HepG2 (cell line): ENCODE results near the gene TEAD1. TPM values are rescaled to one million over a fixed set of nuclear protein-coding genes. Genes with fewer than 3 reads are reported as not detected.

Source experiments
- ATAC-seq: fragments of 200-7000 bp; cut with Tn5 transposase; 3 replicates; pipeline ENCODE4 v1.9.1; 2020; ENCODE audit warnings: mild to moderate bottlenecking, moderate library complexity
- BruUV-seq: library from RNA; stranded (reverse); fragments of 400-500 nt; replicated peaks from 2 replicates; lab custom pipeline; 2021; lab: Mats Ljungman, UMichigan
- CTCF ChIA-PET: fragments of 300-600 bp; formaldehyde crosslinking; extraction: SDS; loops from one replicate; lab custom pipeline; 2021; ENCODE audit warnings: low total read pairs, inconsistent platforms, low intra/inter-chr PET ratio; lab: Yijun Ruan, JAX
- POLR2A ChIA-PET: fragments of 350-600 bp; sonication (Branson Sonifier 250); formaldehyde crosslinking; loops from one replicate; lab custom pipeline; 2020; ENCODE audit warnings: antibody characterized with exemption, inconsistent platforms; lab: Yijun Ruan, JAX
- DNase-seq: peaks from one replicate; pipeline ENCODE4 v3.0.0-alpha.2; 2015; ENCODE audit warnings: low spot score
- FAIRE-seq: peaks from 3 replicates; lab custom pipeline; 2011; peaks lifted over from hg19 to GRCh38; lab: Jason Lieb, UNC
- H2AFZ ChIP-seq: one replicate; pipeline ENCODE4 v1.6.1; 2011; ENCODE audit warnings: low read length, inconsistent platforms
- H3K27ac ChIP-seq: fragments of 300-600 bp; 3 replicates; pipeline ENCODE4 v1.8.0; 2011; ENCODE audit warnings: mixed run types, mild to moderate bottlenecking, mixed read lengths, low read length, inconsistent platforms; ENCODE audit not compliant: insufficient read depth; ENCODE audit errors: extremely low read length
- H3K27me3 ChIP-seq, 2 experiments: fragments of 200-600 bp in 1 of 2; 2 replicates in 1 of 2; 3 replicates in 1 of 2; pipeline versions ENCODE4 v1.6.0 to v1.8.0; 2011; ENCODE audit warnings: low read length in 2 of 2, mild to moderate bottlenecking in 2 of 2, moderate library complexity in 2 of 2, inconsistent platforms in 1 of 2; ENCODE audit not compliant: insufficient read depth in 2 of 2, control insufficient read depth in 1 of 2
- H3K36me3 ChIP-seq, 2 experiments: fragments of 200-600 bp in 1 of 2; replicated peaks in 1 of 2; 2 replicates in 1 of 2; 3 replicates in 1 of 2; pipeline versions ENCODE4 v1.5.1 to v1.8.0; 2011; ENCODE audit warnings: low read length in 2 of 2, inconsistent platforms in 1 of 2; ENCODE audit not compliant: insufficient read depth in 2 of 2, control insufficient read depth in 1 of 2
- H3K4me1 ChIP-seq: 2 replicates; pipeline ENCODE4 v1.5.1; 2012; ENCODE audit warnings: low read length, inconsistent platforms; ENCODE audit not compliant: insufficient read depth
- H3K4me2 ChIP-seq: 2 replicates; pipeline ENCODE4 v1.6.0; 2011; ENCODE audit warnings: low read depth, low read length, inconsistent platforms
- H3K4me3 ChIP-seq, 3 experiments: fragments of 200-600 bp in 1 of 3; sonication (generic), shearing (Covaris generic) in 1 of 3; replicated peaks in 1 of 3; 2 replicates each; pipeline ENCODE4 v1.5.1; 2011 to 2016; ENCODE audit warnings: low read length in 3 of 3, inconsistent platforms in 2 of 3, low read depth in 2 of 3, mild to moderate bottlenecking in 2 of 3, control low read depth in 1 of 3, mixed read lengths in 1 of 3; ENCODE audit not compliant: insufficient read depth in 1 of 3
- H3K79me2 ChIP-seq: one replicate; pipeline ENCODE4 v1.6.1; 2011; ENCODE audit warnings: low read length, inconsistent platforms; ENCODE audit not compliant: insufficient read depth
- H3K9ac ChIP-seq: 2 replicates; pipeline ENCODE4 v1.6.0; 2011; ENCODE audit warnings: mild to moderate bottlenecking, low read depth, low read length, inconsistent platforms; ENCODE audit not compliant: insufficient read depth
- H3K9me3 ChIP-seq: 2 replicates; pipeline ENCODE4 v1.5.1; 2012; ENCODE audit warnings: mild to moderate bottlenecking, low read length
- H4K20me1 ChIP-seq: 2 replicates; pipeline ENCODE4 v1.6.0; 2011; ENCODE audit warnings: inconsistent platforms, mild to moderate bottlenecking, low read length, moderate library complexity; ENCODE audit not compliant: insufficient read depth
- ARNT2 ChIP-seq: sonication (generic); formaldehyde crosslinking; IDR thresholded peaks from 2 replicates; pipeline ENCODE4 v1.8.0; 2022; ENCODE audit warnings: mild to moderate bottlenecking, low read depth, missing genetic modification reagents, moderate library complexity
- CREB1 ChIP-seq, 2 experiments: fragments of 450-650 bp in 1 of 2; IDR thresholded peaks; 2 replicates each; pipeline ENCODE4 v1.6.1; 2016 to 2017; ENCODE audit warnings: control low read depth in 1 of 2, mild to moderate bottlenecking in 1 of 2, missing compliant biosample characterization in 1 of 2, missing genetic modification characterization in 1 of 2
- GABPA ChIP-seq, 2 experiments: IDR thresholded peaks; 2 replicates each; pipeline ENCODE4 v1.6.1; 2011 to 2016; ENCODE audit warnings: low read depth in 2 of 2, low read length in 1 of 2, missing biosample characterization in 1 of 2, missing genetic modification characterization in 1 of 2
- HES4 ChIP-seq: sonication (generic); formaldehyde crosslinking; IDR thresholded peaks from 2 replicates; pipeline ENCODE4 v1.9.0; 2021; ENCODE audit warnings: mild to moderate bottlenecking, missing genetic modification reagents, borderline replicate concordance
- ISX ChIP-seq: sonication (generic); formaldehyde crosslinking; conservative IDR thresholded peaks from 2 replicates; pipeline ENCODE4 v1.5.0; 2020; ENCODE audit warnings: missing genetic modification reagents
- KLF16 ChIP-seq, 2 experiments: sonication (generic) in 1 of 2; formaldehyde crosslinking in 1 of 2; IDR thresholded peaks; 2 replicates each; pipeline versions ENCODE4 v1.6.1 to v1.8.0; 2016 to 2023; ENCODE audit warnings: missing genetic modification reagents in 2 of 2, missing compliant biosample characterization in 1 of 2
- MAFK ChIP-seq, 2 experiments: IDR thresholded peaks in 1 of 2; conservative IDR thresholded peaks in 1 of 2; 2 replicates each; pipeline ENCODE4 v1.6.1; 2011; ENCODE audit warnings: improper control_type of control experiment in 2 of 2, low read length in 2 of 2
- PHF8 ChIP-seq: sonication (generic); formaldehyde crosslinking; IDR thresholded peaks from 2 replicates; pipeline ENCODE4 v1.5.0; 2020; ENCODE audit warnings: missing genetic modification reagents
- ZKSCAN8 ChIP-seq: IDR thresholded peaks from 2 replicates; pipeline ENCODE4 v1.6.1; 2016; ENCODE audit warnings: borderline replicate concordance, missing genetic modification reagents, missing compliant biosample characterization
- ZNF18 ChIP-seq: sonication (generic); formaldehyde crosslinking; IDR thresholded peaks from 2 replicates; pipeline ENCODE4 v1.8.0; 2022; ENCODE audit warnings: mild to moderate bottlenecking, missing genetic modification reagents; ENCODE audit not compliant: insufficient replicate concordance
- ZNF383 ChIP-seq: sonication (generic); formaldehyde crosslinking; IDR thresholded peaks from 2 replicates; pipeline ENCODE4 v1.4.0; 2020; ENCODE audit warnings: missing genetic modification reagents, mild to moderate bottlenecking, borderline replicate concordance
- ZNF431 ChIP-seq: sonication (generic); formaldehyde crosslinking; IDR thresholded peaks from 2 replicates; pipeline ENCODE4 v1.9.0; 2022; ENCODE audit warnings: missing genetic modification reagents, low read depth, mild to moderate bottlenecking, borderline replicate concordance
- ZNF563 ChIP-seq: sonication (generic); formaldehyde crosslinking; IDR thresholded peaks from 2 replicates; pipeline ENCODE4 v1.8.0; 2022; ENCODE audit warnings: mild to moderate bottlenecking, moderate library complexity, missing genetic modification reagents
- ZNF567 ChIP-seq: sonication (generic); formaldehyde crosslinking; IDR thresholded peaks from 2 replicates; pipeline ENCODE4 v1.8.1; 2023; ENCODE audit warnings: mild to moderate bottlenecking, missing genetic modification reagents, borderline replicate concordance
- ZNF737 ChIP-seq: sonication (generic); formaldehyde crosslinking; IDR thresholded peaks from 2 replicates; pipeline ENCODE4 v1.5.0; 2020; ENCODE audit warnings: missing genetic modification reagents, mild to moderate bottlenecking, borderline replicate concordance
- WGBS: methylation state at CpG from one replicate; pipeline ENCODE4 v1.1.6; 2017; ENCODE audit warnings: low lambda C conversion rate; 5-methylcytosine and 5-hydroxymethylcytosine counted together
- in situ Hi-C: cut with HindIII; loops from 2 replicates; pipeline ENCODE4 v1.10.0; 2017; ENCODE audit warnings: low pct_unique_long_range_greater_than_20kb; ENCODE audit not compliant: extremely low pct_ligation_motif_present
- intact Hi-C: fragments of 100-400 bp; cut with micrococcal nuclease; formaldehyde crosslinking; loops from one replicate; pipeline ENCODE4 v1.10.0; 2022; ENCODE audit not compliant: unreplicated experiment
- polyA plus RNA-seq, 8 experiments: library from polyadenylated mRNA; depleted of rRNA in 3 of 8; stranded (reverse) in 7 of 8; unstranded in 1 of 8; fragments of >200 nt; fragmentation: Illumina TruSeq in 4 of 8; extraction: Trizol in 4 of 8; gene quantifications; 2 replicates each; pipeline versions ENCODE4 v1.2.1 to v1.2.3, GENCODE V29; 2011 to 2016; ENCODE audit warnings: low read depth in 4 of 8, missing spikeins in 1 of 8, mixed read lengths in 1 of 8; ENCODE audit not compliant: insufficient read depth in 1 of 8
- total RNA-seq, 5 experiments: library from RNA; depleted of rRNA; stranded (reverse); fragments of >200 nt; fragmentation: Illumina TruSeq; extraction: Trizol; gene quantifications; 2 replicates each; pipeline ENCODE4 v1.2.3, GENCODE V29; 2016; ENCODE audit warnings: low read depth in 1 of 5
- TF ChIP-seq, protein P1 (sequence below): sonication (generic); formaldehyde crosslinking; IDR thresholded peaks from 2 replicates; pipeline ENCODE4 v1.4.0; 2020; ENCODE audit warnings: missing genetic modification reagents, borderline replicate concordance

TEAD1 gene
- total and polyA plus RNA-seq, 2 of the 13 experiments (the other 11 are each of a cell fraction or from before 2014, with no cell fraction given): 20.1 to 30.5 TPM

DNA sequence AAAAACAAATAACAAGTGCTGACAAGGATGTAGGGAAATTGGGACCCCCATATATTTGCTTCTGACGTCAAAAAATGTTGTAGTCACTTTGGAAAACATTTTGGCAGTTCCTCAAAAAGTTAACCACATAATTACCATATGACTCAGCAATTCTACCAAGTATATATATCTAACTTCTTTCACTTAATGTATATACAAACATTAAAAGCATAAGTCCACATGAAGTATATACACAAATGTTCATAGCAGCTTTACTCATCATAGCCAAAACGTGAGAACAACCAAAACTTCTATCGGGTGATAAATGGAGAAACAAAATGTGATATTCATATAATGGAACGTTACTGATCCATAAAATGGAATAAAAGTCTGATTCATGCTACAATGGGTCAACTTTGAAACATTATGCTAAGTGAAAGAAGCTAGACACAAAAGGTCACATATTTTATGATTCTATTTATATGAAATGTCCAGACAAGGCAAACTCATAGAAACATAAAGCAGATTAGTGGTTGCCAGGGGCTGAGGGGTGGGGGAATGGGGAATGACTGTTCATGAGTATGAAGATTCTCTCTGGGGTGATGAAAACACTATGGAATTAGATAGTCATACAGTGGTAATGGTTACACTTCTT is 48.7 kb upstream of the TEAD1 start:
- Histone ChIP-seq H3K9ac (no peak overlapping the region), H3K27me3 (no peaks in the 10 kb centered on the region; a peak in 1 of 5 replicates), H3K4me2 (no peak overlapping the region), H3K27ac (no peak overlapping the region), H3K4me3 (no peak overlapping the region), H3K36me3 (no peaks in the 10 kb centered on the region), H2AFZ (no peak overlapping the region), H3K79me2 (no peaks in the 10 kb centered on the region), H4K20me1 (no peaks in the 10 kb centered on the region), H3K9me3 (peaks cover 6% of the 10 kb centered on the region; the same call in 1 of the 2 replicates), H3K4me1 (no peaks in the 10 kb centered on the region)
- POLR2A ChIA-PET: no interaction called here
- no peak for DNase-seq
- WGBS: 21% methylated on average over 4 of the region's 4 CpGs
- intact Hi-C loops: no loop called here
- FAIRE-seq: no peak
- CTCF ChIA-PET: no interaction called here
- no TSS peak for BruUV-seq
- no peak for ATAC-seq
- in situ Hi-C loops: no loop called here
- no peak for TF ChIP-seq KLF16 (CRISPR knock-in tag; IDR thresholded peaks at IDR 0.05)
- TF ChIP-seq PHF8 (CRISPR knock-in tag): no peak
- peak in 1 of 2 experiments; percentile 57; a peak in 2 of 4 replicates for TF ChIP-seq MAFK (conservative IDR thresholded peaks at IDR 0.05 in 1 of 2, IDR thresholded peaks at IDR 0.05 in 1 of 2; ENCODE audit: low read length in 2 of 2)
- TF ChIP-seq GABPA (IDR thresholded peaks at IDR 0.05; ENCODE audit: low read depth, low read length): no peak
- TF ChIP-seq GABPA (CRISPR knock-in tag; IDR thresholded peaks at IDR 0.05; ENCODE audit: low read depth): no peak
- TF ChIP-seq ARNT2 (CRISPR knock-in tag): no peak
- TF ChIP-seq HES4: no peak
- no peak for TF ChIP-seq ISX (CRISPR knock-in tag)
- TF ChIP-seq ZNF431: no peak
- TF ChIP-seq ZKSCAN8 (CRISPR knock-in tag): no peak
- TF ChIP-seq ZNF567 (CRISPR knock-in tag): no peak
- no peak for TF ChIP-seq ZNF18 (CRISPR knock-in tag)
- TF ChIP-seq, protein P1, sequence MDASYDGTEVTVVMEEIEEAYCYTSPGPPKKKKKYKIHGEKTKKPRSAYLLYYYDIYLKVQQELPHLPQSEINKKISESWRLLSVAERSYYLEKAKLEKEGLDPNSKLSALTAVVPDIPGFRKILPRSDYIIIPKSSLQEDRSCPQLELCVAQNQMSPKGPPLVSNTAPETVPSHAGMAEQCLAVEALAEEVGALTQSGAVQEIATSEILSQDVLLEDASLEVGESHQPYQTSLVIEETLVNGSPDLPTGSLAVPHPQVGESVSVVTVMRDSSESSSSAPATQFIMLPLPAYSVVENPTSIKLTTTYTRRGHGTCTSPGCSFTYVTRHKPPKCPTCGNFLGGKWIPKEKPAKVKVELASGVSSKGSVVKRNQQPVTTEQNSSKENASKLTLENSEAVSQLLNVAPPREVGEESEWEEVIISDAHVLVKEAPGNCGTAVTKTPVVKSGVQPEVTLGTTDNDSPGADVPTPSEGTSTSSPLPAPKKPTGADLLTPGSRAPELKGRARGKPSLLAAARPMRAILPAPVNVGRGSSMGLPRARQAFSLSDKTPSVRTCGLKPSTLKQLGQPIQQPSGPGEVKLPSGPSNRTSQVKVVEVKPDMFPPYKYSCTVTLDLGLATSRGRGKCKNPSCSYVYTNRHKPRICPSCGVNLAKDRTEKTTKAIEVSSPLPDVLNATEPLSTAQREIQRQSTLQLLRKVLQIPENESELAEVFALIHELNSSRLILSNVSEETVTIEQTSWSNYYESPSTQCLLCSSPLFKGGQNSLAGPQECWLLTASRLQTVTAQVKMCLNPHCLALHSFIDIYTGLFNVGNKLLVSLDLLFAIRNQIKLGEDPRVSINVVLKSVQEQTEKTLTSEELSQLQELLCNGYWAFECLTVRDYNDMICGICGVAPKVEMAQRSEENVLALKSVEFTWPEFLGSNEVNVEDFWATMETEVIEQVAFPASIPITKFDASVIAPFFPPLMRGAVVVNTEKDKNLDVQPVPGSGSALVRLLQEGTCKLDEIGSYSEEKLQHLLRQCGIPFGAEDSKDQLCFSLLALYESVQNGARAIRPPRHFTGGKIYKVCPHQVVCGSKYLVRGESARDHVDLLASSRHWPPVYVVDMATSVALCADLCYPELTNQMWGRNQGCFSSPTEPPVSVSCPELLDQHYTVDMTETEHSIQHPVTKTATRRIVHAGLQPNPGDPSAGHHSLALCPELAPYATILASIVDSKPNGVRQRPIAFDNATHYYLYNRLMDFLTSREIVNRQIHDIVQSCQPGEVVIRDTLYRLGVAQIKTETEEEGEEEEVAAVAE (CRISPR knock-in tag): no peak
- no peak for TF ChIP-seq ZNF737 (CRISPR knock-in tag)
- no peak for TF ChIP-seq ZNF563 (CRISPR knock-in tag)
- TF ChIP-seq CREB1 (IDR thresholded peaks at IDR 0.05): 0 out of 2 replicates have a peak, but pooled peaks have one; percentile 14
- TF ChIP-seq CREB1 (CRISPR knock-in tag; IDR thresholded peaks at IDR 0.05): no peak
- no peak for TF ChIP-seq ZNF383 (CRISPR knock-in tag)
